ENCODE data around the gene RIIAD1.
"Not testable (repeated sequence)": the region's sequence is repeated elsewhere in the genome, so short reads cannot be mapped to it uniquely, and the experiment has no call there.

RIIAD1 gene

GRCh38 chr1:151737026-151737425 is 15.7 kb downstream of the RIIAD1 start:
- DNase-seq = no peak

- DNase-seq = no peak
These were observed 16.2 kb downstream of the RIIAD1 start for GRCh38 chr1:151737479-151737878.

- no peak for DNase-seq
These were observed 18.5 kb downstream of the RIIAD1 start for GRCh38 chr1:151739590-151740355.

- no peak for DNase-seq
These were observed 20.2 kb downstream of the RIIAD1 start for GRCh38 chr1:151741516-151741915.

GRCh38 chr1:151756291-151756690 is 35.0 kb downstream of the RIIAD1 start:
- DNase-seq = no peak

- DNase-seq = no peak
These were observed 37.9 kb downstream of the RIIAD1 start for GRCh38 chr1:151759241-151759640.

GRCh38 chr1:151760597-151761385 is 39.5 kb downstream of the RIIAD1 start:
- DNase-seq = no peak

- peak; percentile 93 for DNase-seq
These were observed 41.9 kb downstream of the RIIAD1 start, which contains the start of gene MRPL9 for GRCh38 chr1:151762941-151763921. MRPL9 (minus strand) TSS chr1:151763496; CDS start chr1:151763479, 17 bp downstream.

GRCh38 chr1:151763990-151764389 is 42.7 kb downstream of the RIIAD1 start:
- DNase-seq = no peak

GRCh38 chr1:151768351-151769066 is 47.2 kb downstream of the RIIAD1 start:
- DNase-seq = not testable (repeated sequence)

- DNase-seq = not testable (repeated sequence)
These were observed 47.9 kb downstream of the RIIAD1 start for GRCh38 chr1:151769270-151769669.

- no peak for DNase-seq
These were observed 52.4 kb downstream of the RIIAD1 start for GRCh38 chr1:151773702-151774101.

- no peak for DNase-seq
These were observed 53.1 kb downstream of the RIIAD1 start for GRCh38 chr1:151774256-151774922.

- no peak for DNase-seq
These were observed 54.8 kb downstream of the RIIAD1 start for GRCh38 chr1:151775894-151776664.

GRCh38 chr1:151776665-151777062 is 55.3 kb downstream of the RIIAD1 start:
- no peak for DNase-seq

GRCh38 chr1:151777317-151777716 is 56.0 kb downstream of the RIIAD1 start:
- no peak for DNase-seq
